Uterus (tissue), 2 donors: Measurements from ENCODE around the gene ID1.

Experiments
- CTCF ChIP-seq, 4 experiments: fragments of 200-600 bp in 2 of 4; fragments of 450-650 bp in 2 of 4; sonication (generic) in 2 of 4; IDR thresholded peaks; one replicate each; pipeline ENCODE4 v1.5.1; 2016 to 2019; ENCODE audit warnings: antibody characterized with exemption in 4 of 4, mild to moderate bottlenecking in 2 of 4, moderate library complexity in 1 of 4
- POLR2A ChIP-seq, 2 donors: fragments of 450-650 bp; IDR thresholded peaks; one replicate each; pipeline ENCODE4 v1.6.1; 2016; ENCODE audit warnings: antibody characterized with exemption in 2 of 2, mild to moderate bottlenecking in 1 of 2, moderate library complexity in 1 of 2

- TF ChIP-seq CTCF (IDR thresholded peaks at IDR 0.05) = no peak
- TF ChIP-seq POLR2A (IDR thresholded peaks at IDR 0.05) = no peak
These were observed 2.7 kb downstream of the ID1 start for GRCh38 chr20:31607640-31608250.
